RWPE1 (cell line): ENCODE measurements around the gene ATXN7.
A peak's percentile ranks its signal among the peaks of the same experiment; 100 is the strongest.

ENCODE experiments used
- CTCF ChIA-PET: fragments of 350-600 bp; sonication (Branson Sonifier 250); formaldehyde crosslinking; extraction: SDS; loops from one replicate; lab custom pipeline; 2021; lab: Yijun Ruan, JAX
- POLR2A ChIA-PET: fragments of 400-600 bp; formaldehyde crosslinking; extraction: SDS; loops from one replicate; lab custom pipeline; 2020; ENCODE audit warnings: antibody characterized with exemption; ENCODE audit not compliant: low non-redundant PET; lab: Yijun Ruan, JAX
- DNase-seq: peaks from one replicate; pipeline ENCODE4 v3.0.0; 2012; ENCODE audit warnings: low spot score
- H3K27ac ChIP-seq: fragments of 450-650 bp; 2 replicates; pipeline ENCODE4 v1.5.1; 2017
- CTCF ChIP-seq: fragments of 450-650 bp; conservative IDR thresholded peaks from 2 replicates; pipeline ENCODE4 v1.5.1; 2017; ENCODE audit warnings: low read depth, mild to moderate bottlenecking

ATXN7 gene

GRCh38 chr3:64003589-64003988, 139.9 kb downstream of the ATXN7 start:
- H3K27ac ChIP-seq, result no peak overlapping the region
- ChIA-PET POLR2A (no interaction called here), CTCF (interaction anchor here (0.6 to 1.9 kb wide), 2 partner anchors 20 to 165 kb away, joined by 3 to 6 read pairs; partner anchors contain the start of gene PSMD6)
- no peak for DNase-seq
- no peak for TF ChIP-seq CTCF

GRCh38 chr3:64008017-64008416, 144.3 kb downstream of the ATXN7 start:
- H3K27ac ChIP-seq, result no peak overlapping the region
- POLR2A ChIA-PET, result interaction anchor here (0.6 kb wide), 1 partner anchor 9 kb away, joined by 4 read pairs; no protein-coding TSS in a partner anchor

GRCh38 chr3:64008487-64009351, 145.1 kb downstream of the ATXN7 start:
- no peak for DNase-seq
- TF ChIP-seq CTCF, result no peak
- CTCF ChIA-PET, result interaction anchor here (0.6 kb wide), 1 partner anchor 28 kb away, joined by 3 read pairs; no protein-coding TSS in a partner anchor
- H3K27ac ChIP-seq, result no peak overlapping the region
- POLR2A ChIA-PET, result interaction anchor here (0.6 kb wide), 1 partner anchor 9 kb away, joined by 4 read pairs; no protein-coding TSS in a partner anchor

More at GRCh38 chr3:64008017-64008416, 144.3 kb downstream of the ATXN7 start:
- TF ChIP-seq CTCF, result no peak
- CTCF ChIA-PET, result interaction anchor here (0.6 kb wide), 1 partner anchor 27 kb away, joined by 3 read pairs; no protein-coding TSS in a partner anchor
- no peak for DNase-seq

GRCh38 chr3:64009528-64009927, 145.9 kb downstream of the ATXN7 start:
- ChIA-PET POLR2A (no interaction called here), CTCF (interaction anchor here (1.1 kb wide), 1 partner anchor 15 kb away, joined by 3 read pairs; no protein-coding TSS in a partner anchor)
- DNase-seq, result no peak
- no peak for TF ChIP-seq CTCF
- no peak overlapping the region for H3K27ac ChIP-seq

- H3K27ac ChIP-seq, result no peak overlapping the region
- no peak for DNase-seq
- ChIA-PET POLR2A (no interaction called here), CTCF (interaction anchor here (0.5 to 1.1 kb wide), 2 partner anchors 16 to 408 kb away, joined by 3 read pairs; no protein-coding TSS in a partner anchor)
- TF ChIP-seq CTCF, result no peak
Measured at GRCh38 chr3:64010199-64010598, 146.5 kb downstream of the ATXN7 start.

- no peak for TF ChIP-seq CTCF
- peak; percentile 27 for DNase-seq
- ChIA-PET POLR2A (no interaction called here), CTCF (no interaction called here)
- no peak overlapping the region for H3K27ac ChIP-seq
Measured at GRCh38 chr3:64011685-64012084, 148.0 kb downstream of the ATXN7 start.
